HT1080 (cell line): ENCODE measurements around the gene HNRNPD. TPM values are rescaled to one million over a fixed set of nuclear protein-coding genes. Genes with fewer than 3 reads are reported as not detected.
"Not testable (repeated sequence)": the region's sequence is repeated elsewhere in the genome, so short reads cannot be mapped to it uniquely, and the experiment has no call there.

Experiments
- DNase-seq: peaks from one replicate; pipeline ENCODE4 v3.0.0-alpha.2; 2015; ENCODE audit warnings: low read depth
- total RNA-seq: library from RNA; depleted of rRNA; stranded (reverse); fragments of >200 nt; shearing (Covaris generic); gene quantifications from 2 replicates; pipeline ENCODE4 v1.2.3, GENCODE V29; 2014

Gene HNRNPD
- total RNA-seq, 1 experiment from 2014 or later = 85.2 TPM

GRCh38 chr4:82373486-82373815 is 340 bp downstream of the HNRNPD start:
- DNase-seq = no peak

GRCh38 chr4:82372517-82373485 is 990 bp downstream of the HNRNPD start:
- DNase-seq = peak; percentile 89

- no peak for DNase-seq
Observed at GRCh38 chr4:82371497-82371896, 2.3 kb downstream of the HNRNPD start.

- no peak for DNase-seq
Observed at GRCh38 chr4:82367438-82368097, 6.2 kb downstream of the HNRNPD start.

GRCh38 chr4:82366431-82366830 is 7.4 kb downstream of the HNRNPD start:
- not testable (repeated sequence) for DNase-seq

- no peak for DNase-seq
Observed at GRCh38 chr4:82363896-82364487, 9.8 kb downstream of the HNRNPD start.

- DNase-seq = no peak
Observed at GRCh38 chr4:82362565-82362964, 11.2 kb downstream of the HNRNPD start.

GRCh38 chr4:82360298-82361177 is 13.3 kb downstream of the HNRNPD start:
- DNase-seq = no peak

GRCh38 chr4:82358847-82359246 is 14.9 kb downstream of the HNRNPD start:
- no peak for DNase-seq

- DNase-seq = no peak
Observed at GRCh38 chr4:82357640-82358039, 16.2 kb downstream of the HNRNPD start.

- DNase-seq = no peak
Observed at GRCh38 chr4:82354788-82355187, 19.0 kb downstream of the HNRNPD start.

GRCh38 chr4:82352825-82353366 is 20.9 kb downstream of the HNRNPD start:
- no peak for DNase-seq

GRCh38 chr4:82352118-82352824 is 21.5 kb downstream of the HNRNPD start:
- no peak for DNase-seq

- DNase-seq = no peak
Observed at GRCh38 chr4:82346126-82346525, 27.7 kb downstream of the HNRNPD start.

GRCh38 chr4:82335043-82335442 is 38.7 kb downstream of the HNRNPD start:
- DNase-seq = no peak

- DNase-seq = not testable (repeated sequence)
Observed at GRCh38 chr4:82333641-82334040, 40.1 kb downstream of the HNRNPD start.

GRCh38 chr4:82331814-82332213 is 42.0 kb downstream of the HNRNPD start:
- DNase-seq = no peak

- DNase-seq = no peak
Observed at GRCh38 chr4:82320351-82320750, 53.4 kb downstream of the HNRNPD start.

- DNase-seq = not testable (repeated sequence)
Observed at GRCh38 chr4:82303063-82303462, 70.7 kb downstream of the HNRNPD start.
